Glomerular visceral epithelial cell (primary cell): ENCODE measurements around the gene KIAA0513.

ENCODE experiments used
- DNase-seq: peaks from one replicate; pipeline ENCODE4 v3.0.0-alpha.2; 2016; ENCODE audit errors: extremely low spot score

KIAA0513 gene

DNA sequence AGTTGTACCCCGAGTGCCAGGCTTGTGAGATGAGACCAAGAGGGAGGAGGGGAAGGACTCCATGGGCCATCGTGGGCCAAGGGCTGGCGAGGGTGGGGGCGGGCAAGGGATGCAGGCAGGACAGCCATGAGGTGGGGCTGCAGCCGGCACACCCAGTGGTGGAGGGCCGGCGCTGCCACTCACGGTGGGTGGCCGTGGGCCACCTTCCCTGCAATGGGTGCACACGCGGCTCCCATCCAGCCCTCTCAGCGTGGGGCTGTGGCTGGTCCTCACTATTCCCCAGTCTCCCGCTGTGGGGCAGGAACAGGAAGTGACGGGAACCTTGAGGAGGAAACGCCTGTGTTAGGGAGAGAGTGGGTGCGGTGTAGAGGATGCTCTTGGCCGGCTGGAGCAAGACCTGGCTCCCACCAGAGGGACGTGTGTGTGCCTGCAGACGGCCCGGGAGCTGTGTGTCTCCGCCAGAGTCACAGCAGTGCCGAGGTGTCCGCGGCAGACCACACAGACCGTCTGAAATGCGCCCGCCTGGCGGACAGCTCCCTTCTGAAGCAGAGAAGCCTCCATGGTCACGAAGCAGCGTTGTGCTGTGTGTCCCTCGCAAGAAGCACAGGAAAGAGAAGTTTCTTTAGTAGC is 61.1 kb downstream of the KIAA0513 start:
- DNase-seq: no peak

- no peak for DNase-seq
These were observed 61.9 kb downstream of the KIAA0513 start for GRCh38 chr16:85089525-85089924.

DNA sequence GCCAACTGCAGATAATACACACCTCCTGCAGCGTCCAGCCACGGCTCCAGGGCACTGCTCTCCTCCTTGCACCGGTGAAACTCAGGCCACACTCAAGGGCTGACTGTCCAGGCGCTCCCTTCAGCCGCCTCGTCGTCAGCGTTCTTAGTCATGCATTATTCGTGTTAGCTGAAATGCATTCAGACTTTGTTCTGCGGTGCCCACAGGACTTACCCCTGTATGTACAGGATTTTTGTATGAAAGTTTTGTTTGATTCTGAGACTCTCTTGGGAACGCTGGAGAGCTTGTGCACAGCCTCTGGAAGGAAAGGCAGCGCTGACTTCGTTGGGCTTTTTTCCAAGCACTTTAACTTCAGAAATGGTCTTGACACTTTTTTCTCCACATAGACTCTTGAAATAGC is 62.6 kb downstream of the KIAA0513 start:
- no peak for DNase-seq

DNA sequence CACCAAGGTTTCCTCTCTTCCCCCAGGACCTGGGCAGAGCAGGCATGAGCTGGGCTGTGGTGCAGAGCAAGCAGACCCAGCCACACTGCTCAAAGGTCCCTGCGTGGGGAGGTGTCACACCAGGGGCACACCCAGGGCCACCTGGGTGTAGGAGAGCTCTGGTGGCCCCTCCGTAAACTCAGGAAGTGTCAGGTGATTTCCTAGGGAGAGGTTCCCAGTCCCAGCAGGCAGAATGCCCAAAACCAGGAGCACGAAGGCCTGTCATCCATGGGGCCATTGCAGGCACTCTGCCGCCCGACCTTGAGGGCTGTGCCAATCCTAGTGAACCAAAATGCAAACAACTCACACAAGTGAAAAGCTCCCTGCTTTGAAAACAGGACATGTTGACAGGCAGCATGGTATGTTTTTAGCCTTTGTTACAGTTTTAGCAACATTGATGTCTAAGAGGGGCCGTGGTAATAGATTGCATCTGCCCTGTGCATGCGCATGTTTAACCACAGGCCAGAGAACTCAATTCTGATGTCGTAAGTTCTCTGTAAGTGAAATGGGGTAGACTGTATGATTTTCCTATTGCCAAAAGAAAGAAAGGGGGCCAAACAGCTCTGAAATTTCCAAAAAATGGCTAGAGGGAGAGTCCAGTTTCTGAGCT is 63.4 kb downstream of the KIAA0513 start:
- no peak for DNase-seq

GRCh38 chr16:85091522-85091910 is 63.9 kb downstream of the KIAA0513 start:
- DNase-seq: no peak

DNA sequence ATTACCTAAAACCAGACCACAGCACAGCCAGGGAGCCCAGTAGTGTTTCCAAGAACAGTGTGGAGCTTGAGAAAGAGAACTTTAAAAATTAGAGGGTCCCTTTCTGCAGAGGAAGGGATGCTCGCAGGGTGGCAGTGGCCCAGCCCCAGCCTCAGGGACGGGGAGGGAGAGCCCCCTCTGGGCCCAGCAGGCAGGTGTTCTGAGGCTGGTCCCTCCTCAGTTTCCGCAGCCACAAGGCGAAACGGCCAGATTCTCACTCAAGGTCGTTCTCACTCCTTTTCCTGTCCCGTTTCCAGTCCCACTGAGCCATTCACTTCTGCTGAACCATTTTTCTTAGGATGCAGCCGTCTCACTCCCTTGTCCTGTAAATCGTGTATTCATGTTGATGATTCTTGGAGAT is 64.7 kb downstream of the KIAA0513 start:
- DNase-seq: no peak

- DNase-seq: no peak
These were observed 65.3 kb downstream of the KIAA0513 start for GRCh38 chr16:85092851-85093250.

DNA sequence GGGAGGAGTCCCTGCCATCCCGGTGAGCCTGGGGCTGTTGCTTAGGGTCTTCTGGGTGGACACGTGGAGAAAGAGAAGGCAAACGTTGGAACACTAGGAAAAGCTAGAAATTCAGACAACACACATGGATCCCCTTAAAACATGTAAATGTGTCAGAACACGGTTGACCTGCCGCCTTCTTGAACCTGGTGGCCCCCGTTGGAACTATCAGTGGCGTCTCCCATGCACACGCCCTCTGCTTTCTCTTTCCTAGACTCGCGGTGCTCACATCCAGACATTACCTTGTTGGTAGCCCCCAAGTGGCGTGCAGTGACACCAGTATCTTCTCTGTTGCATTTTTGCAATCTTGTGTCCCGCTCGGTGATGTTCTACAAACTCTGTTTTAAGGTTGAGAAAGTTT is 66.1 kb downstream of the KIAA0513 start:
- DNase-seq: no peak

- no peak for DNase-seq
These were observed 66.7 kb downstream of the KIAA0513 start for GRCh38 chr16:85094176-85094805.

- no peak for DNase-seq
These were observed 67.2 kb downstream of the KIAA0513 start for GRCh38 chr16:85094812-85095211.

DNA sequence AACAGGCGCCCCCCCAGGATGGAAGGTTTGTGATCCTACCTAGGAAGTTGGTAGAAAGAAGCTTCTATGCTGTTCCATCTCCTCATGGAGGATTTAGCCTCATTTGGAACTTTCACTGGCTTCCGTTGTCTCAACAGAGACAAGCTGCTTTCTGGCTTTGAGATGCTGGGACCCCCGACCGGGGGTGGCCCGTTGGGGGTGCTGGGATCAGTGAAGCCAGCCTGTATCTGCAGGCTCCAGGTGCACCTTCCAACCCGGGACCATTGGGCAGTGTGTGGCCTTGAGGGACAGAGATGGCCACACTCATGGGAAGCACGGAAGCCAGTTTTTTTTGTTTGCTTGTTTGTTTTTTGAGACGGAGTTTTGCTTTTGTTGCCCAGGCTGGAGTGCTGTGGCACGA is 69.3 kb downstream of the KIAA0513 start:
- no peak for DNase-seq

- no peak for DNase-seq
These were observed 71.0 kb downstream of the KIAA0513 start for GRCh38 chr16:85098565-85098964.

DNA sequence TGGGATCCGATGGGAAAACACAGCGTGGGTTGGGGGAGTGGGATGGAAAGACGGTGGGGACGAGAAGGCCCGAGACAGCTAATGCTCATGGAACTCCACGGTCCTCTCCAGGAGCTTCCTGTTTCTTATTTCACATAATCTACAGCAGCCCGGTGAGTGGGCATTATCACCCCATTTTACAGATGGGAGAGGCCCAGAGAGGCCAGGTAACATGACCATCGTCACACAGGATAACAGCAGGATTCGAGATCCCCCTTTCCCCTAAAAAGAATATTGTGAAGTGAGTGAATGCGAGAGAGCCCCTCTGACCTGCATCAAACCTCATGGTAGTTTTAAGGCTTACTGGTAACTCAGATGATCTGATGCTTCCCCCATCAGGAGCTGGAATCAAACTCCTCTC is 72.7 kb downstream of the KIAA0513 start:
- DNase-seq: no peak

- DNase-seq: no peak
These were observed 74.5 kb downstream of the KIAA0513 start for GRCh38 chr16:85101956-85102630.

GRCh38 chr16:85103114-85104079 is 75.8 kb downstream of the KIAA0513 start:
- DNase-seq: no peak

DNA sequence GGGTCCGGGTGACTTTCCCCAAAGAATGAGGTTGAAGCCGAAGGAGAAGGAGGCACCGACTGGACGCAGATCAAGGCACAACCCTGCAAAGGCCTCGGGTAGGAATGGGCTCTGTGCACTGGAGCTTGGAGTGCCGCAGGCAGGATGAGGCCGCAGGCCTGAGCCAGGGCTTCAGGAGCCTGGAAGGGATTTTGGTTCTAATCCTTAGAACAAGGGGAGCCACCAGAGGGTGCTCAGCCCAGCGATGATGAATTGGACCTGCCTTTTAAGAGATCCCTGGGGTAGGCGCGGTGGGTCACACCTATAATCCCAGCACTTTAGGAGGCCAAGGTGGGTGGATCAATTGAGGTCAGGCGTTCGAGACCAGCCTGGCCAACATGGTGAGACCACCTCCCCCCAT is 76.6 kb downstream of the KIAA0513 start:
- DNase-seq: no peak

GRCh38 chr16:85104821-85105391 is 77.3 kb downstream of the KIAA0513 start:
- no peak for DNase-seq

DNA sequence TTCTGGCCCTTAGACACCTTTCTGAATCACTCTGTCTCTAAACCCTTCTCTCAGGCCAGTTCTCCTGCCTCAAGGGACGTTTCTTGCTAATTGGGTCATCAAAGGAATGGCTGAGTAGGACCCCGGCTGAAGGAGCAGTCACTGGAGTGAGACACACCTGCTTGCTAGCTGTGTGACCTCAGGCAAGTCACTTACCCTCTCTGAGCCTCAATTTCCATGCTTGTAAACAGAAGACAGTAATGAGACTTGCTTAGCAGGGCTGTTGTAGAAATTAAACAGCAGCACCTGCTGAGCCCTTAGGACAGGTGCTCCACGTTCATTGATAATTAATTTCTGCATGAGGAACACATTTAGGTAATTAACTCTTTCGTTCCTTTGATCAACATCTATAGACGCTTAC is 77.9 kb downstream of the KIAA0513 start:
- no peak for DNase-seq

DNA sequence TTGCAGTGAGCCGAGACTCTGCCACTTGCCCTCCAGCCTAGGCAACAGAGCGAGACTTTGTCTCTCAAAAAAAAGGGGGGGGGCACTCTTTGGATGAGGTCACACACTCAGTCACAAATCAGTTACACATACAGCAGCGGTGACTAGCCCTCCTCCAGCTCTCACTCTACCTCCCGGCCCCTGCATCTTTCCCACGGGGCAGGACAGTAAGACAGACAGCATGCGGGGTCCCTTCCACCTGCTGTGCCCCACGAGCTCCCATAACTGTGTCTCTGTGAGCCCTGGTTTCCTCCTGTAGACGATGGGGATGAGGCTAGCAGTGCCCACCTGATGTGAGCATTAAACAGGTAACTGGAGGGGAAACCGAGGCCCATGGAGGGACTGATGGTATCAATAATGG is 79.5 kb downstream of the KIAA0513 start:
- no peak for DNase-seq

DNA sequence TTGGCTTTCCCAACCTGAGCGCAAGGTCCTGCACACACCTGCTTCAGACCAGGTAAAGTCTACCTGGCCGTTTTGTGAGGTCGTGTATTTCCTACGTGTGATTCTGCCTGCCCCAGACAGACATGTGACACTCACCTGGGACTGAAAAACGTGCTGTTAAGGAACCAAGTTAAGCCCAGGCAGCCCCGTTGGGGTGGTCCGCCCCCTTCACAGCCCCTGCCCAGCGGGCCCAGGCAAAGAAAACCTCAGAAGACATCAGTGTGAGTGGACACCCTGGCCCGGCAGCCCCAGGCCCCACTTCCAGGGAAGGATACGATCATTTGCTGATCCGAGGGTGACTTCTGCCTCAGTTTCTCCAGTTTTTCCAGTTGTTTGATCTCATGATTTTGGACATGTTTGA is 79.9 kb downstream of the KIAA0513 start:
- DNase-seq: no peak

DNA sequence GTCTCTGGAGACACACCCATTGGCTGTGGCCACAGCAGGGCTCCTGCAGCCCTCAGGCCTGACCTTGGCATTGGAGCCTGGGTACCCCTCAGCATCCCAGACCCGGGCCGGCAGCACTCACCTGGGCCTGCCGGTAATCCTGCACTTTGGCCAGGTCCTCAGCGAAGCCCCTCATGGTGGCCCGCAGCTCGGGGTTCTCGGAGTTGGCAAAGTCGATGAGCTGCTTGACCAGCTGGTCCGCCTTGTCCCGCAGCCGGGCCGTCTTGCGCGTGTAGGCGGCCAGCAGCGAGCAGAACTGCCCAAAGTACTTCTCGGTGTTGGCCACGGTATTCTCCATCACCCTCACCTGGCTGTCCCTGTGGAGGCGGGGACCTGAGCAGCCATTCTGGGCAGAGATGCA is 82.5 kb downstream of the KIAA0513 start:
- DNase-seq: no peak
